ENCODE measurements around the gene CD28. TPM values are rescaled to one million over a fixed set of nuclear protein-coding genes. Genes with fewer than 3 reads are reported as not detected.

CD28 gene
- total and polyA plus RNA-seq, 4 donors = 0.14 to 3.0 (median 0.92) TPM

DNA sequence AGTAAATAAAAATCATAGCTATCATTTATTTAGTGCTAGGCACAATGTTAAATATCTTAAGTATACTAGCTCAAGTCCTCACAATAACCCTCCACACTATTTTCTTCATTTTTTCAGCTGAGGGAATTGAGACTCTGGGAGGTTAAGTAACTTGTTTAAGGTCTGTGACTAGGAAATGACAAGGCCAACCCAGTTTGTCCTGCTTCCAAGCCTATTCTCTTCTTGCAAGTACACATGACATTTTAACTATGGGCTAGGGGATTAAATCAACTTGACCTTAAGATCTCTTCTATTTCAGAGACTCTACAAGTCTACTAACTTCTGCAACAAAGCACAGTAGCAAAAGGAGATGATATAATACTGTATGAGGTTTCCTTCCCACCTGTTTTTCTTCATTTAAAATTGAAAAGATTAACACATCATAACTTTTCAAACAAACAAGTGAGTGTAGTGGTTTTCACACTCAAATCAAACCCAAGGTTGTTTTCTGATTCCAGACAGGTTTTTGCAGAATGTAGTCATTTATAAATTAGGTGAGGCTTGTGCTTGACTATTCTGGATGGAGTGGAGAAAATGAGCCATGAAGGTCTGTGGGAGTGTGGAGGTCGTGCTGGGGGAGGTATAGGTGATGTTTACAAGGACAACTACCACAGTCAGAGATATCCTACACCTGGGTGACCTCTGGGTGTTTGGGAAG lies 57.0 kb downstream of the CD28 start:
- Histone ChIP-seq H3K9ac (ENCODE audit: insufficient read depth in 1 of 2, low read length in 2 of 2) (no peak overlapping the region), H3K27ac (ENCODE audit: low read depth in 1 of 2, low read length in 1 of 2) (no peak overlapping the region), H3K4me3 (no peak overlapping the region), H3K27me3 (ENCODE audit: control insufficient read depth in 3 of 3, insufficient read depth in 3 of 3, low read length in 2 of 3) (no peaks in the 10 kb centered on the region), H3K4me1 (ENCODE audit: control insufficient read depth in 5 of 5, insufficient read depth in 5 of 5, low read length in 5 of 5) (peaks cover 0 to 6% (median 0%) of the 10 kb centered on the region in 5 donors), H3K36me3 (ENCODE audit: control insufficient read depth in 4 of 4, insufficient read depth in 4 of 4, low read length in 4 of 4) (no peaks in the 10 kb centered on the region), H3K9me3 (ENCODE audit: control insufficient read depth in 4 of 4, insufficient read depth in 3 of 4, low read length in 3 of 4) (peaks cover 0 to 4% (median 0%) of the 10 kb centered on the region in 4 donors)
- TF ChIP-seq, protein P1, sequence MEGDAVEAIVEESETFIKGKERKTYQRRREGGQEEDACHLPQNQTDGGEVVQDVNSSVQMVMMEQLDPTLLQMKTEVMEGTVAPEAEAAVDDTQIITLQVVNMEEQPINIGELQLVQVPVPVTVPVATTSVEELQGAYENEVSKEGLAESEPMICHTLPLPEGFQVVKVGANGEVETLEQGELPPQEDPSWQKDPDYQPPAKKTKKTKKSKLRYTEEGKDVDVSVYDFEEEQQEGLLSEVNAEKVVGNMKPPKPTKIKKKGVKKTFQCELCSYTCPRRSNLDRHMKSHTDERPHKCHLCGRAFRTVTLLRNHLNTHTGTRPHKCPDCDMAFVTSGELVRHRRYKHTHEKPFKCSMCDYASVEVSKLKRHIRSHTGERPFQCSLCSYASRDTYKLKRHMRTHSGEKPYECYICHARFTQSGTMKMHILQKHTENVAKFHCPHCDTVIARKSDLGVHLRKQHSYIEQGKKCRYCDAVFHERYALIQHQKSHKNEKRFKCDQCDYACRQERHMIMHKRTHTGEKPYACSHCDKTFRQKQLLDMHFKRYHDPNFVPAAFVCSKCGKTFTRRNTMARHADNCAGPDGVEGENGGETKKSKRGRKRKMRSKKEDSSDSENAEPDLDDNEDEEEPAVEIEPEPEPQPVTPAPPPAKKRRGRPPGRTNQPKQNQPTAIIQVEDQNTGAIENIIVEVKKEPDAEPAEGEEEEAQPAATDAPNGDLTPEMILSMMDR (IDR thresholded peaks at IDR 0.05; ENCODE audit: control extremely low read depth, extremely low read depth) = no peak
- no peak for DNase-seq
- ATAC-seq (ENCODE audit: insufficient read depth, low FRiP score) = no peak
- WGBS, 2 donors = 84 to 100% methylated on average over 1 of the region's 1 CpG

DNA sequence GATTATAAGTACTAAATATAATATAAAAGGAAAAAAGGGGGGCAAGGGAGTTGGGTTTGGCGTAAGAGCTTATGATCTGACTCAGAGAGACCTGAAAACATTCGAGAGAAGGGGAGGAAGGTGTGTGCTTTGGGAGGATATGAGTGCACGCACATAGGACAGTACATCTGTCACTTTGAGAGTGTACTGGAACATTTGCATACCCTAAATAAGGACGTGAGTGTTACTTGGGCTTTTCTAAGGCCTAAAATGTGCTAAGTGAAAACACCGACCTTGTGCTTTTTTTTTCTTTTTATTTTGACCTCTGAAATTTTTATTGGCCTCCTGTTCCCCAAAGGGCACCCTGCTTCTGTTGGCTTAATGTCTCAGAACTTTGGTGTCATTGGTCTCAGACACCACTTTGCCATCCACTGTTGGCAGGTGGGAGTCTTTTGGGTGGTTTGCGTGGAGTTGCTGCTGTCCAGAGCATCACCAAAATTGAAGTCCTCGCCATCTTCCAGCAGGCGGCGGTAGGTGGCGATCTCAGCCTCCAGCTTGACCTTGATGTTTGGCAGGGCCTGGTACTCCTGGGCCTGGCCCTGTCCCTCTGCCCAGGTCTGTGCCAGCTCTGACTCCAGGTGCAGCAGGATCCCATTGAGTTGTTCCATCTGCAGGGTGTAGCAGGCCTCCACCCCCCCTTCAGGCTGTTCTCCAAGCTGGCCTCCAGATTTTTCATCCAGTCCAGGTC lies 57.7 kb downstream of the CD28 start:
- Histone ChIP-seq H3K9ac (ENCODE audit: insufficient read depth in 1 of 2, low read length in 2 of 2) (no peak overlapping the region), H3K27me3 (ENCODE audit: control insufficient read depth in 3 of 3, insufficient read depth in 3 of 3, low read length in 2 of 3) (no peaks in the 10 kb centered on the region), H3K4me3 (no peak overlapping the region), H3K9me3 (ENCODE audit: control insufficient read depth in 4 of 4, insufficient read depth in 3 of 4, low read length in 3 of 4) (peaks cover 0 to 4% (median 0%) of the 10 kb centered on the region in 4 donors), H3K27ac (ENCODE audit: low read depth in 1 of 2, low read length in 1 of 2) (no peak overlapping the region), H3K4me1 (ENCODE audit: control insufficient read depth in 5 of 5, insufficient read depth in 5 of 5, low read length in 5 of 5) (peaks cover 0 to 4% (median 0%) of the 10 kb centered on the region in 5 donors), H3K36me3 (ENCODE audit: control insufficient read depth in 4 of 4, insufficient read depth in 4 of 4, low read length in 4 of 4) (no peaks in the 10 kb centered on the region)
- WGBS, 2 donors = 91 to 94% methylated on average over 10 of the region's 10 CpGs
- DNase-seq (no peak), ATAC-seq (ENCODE audit: insufficient read depth, low FRiP score) (no peak)
- TF ChIP-seq, protein P1 (IDR thresholded peaks at IDR 0.05; ENCODE audit: control extremely low read depth, extremely low read depth) = no peak

DNA sequence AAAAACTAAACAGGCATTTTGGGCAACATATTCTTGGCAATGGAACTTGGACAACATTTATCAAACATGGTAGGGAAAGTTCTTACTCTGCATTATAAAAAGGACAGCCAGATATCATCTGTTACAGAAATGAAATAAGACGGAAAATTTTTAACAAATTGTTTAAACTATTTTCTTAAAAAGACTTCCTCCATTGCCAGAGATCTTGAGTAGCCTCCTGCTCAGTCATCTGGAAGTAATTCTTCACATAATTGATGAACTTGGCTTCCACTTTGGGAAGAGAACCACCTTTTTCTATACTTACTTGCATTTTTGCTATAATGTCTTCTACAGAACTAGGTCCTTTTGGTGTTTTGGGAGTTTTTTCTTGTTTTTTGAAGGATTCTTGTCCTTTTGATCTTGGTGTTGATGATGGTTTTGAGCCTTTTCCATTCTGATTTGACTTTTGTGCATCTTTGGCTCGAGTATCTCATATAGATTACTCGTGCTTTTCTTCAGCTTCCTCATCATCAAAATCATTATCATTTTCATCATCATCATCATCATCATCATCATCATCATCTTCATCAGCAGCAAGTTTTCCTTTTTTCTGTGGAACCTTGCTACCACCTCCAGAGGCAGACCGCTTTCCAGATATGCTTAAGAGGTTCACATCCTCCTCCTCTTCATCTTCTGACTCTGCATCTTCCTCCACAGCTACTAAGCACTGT lies 66.2 kb downstream of the CD28 start:
- no peak overlapping the region for H3K4me3 ChIP-seq
- no peaks in the 10 kb centered on the region for H3K36me3 ChIP-seq (ENCODE audit: control insufficient read depth in 4 of 4, insufficient read depth in 4 of 4, low read length in 4 of 4)
- no peaks in the 10 kb centered on the region for H3K4me1 ChIP-seq (ENCODE audit: control insufficient read depth in 5 of 5, insufficient read depth in 5 of 5, low read length in 5 of 5)
- ATAC-seq (ENCODE audit: insufficient read depth, low FRiP score) = no peak
- WGBS, 2 donors = 89 to 93% methylated on average over 4 of the region's 4 CpGs
- H3K9me3 ChIP-seq (ENCODE audit: control insufficient read depth in 4 of 4, insufficient read depth in 3 of 4, low read length in 3 of 4) = no peaks in the 10 kb centered on the region
- H3K9ac ChIP-seq (ENCODE audit: insufficient read depth in 1 of 2, low read length in 2 of 2) = no peak overlapping the region
- no peak overlapping the region for H3K27ac ChIP-seq (ENCODE audit: low read depth in 1 of 2, low read length in 1 of 2)
- DNase-seq = no peak
- no peaks in the 10 kb centered on the region for H3K27me3 ChIP-seq (ENCODE audit: control insufficient read depth in 3 of 3, insufficient read depth in 3 of 3, low read length in 2 of 3)
- TF ChIP-seq, protein P1 (IDR thresholded peaks at IDR 0.05; ENCODE audit: control extremely low read depth, extremely low read depth) = no peak
